HUES64 (cell line): Measurements from ENCODE around the gene CFAP251.

Source experiments
- H3K27ac ChIP-seq: 2 replicates; pipeline ENCODE4 v1.7.0; 2013; ENCODE audit warnings: low read depth, low read length, inconsistent platforms
- H3K27me3 ChIP-seq: 2 replicates; pipeline ENCODE4 v1.6.1; 2013; ENCODE audit warnings: mild to moderate bottlenecking, low read length; ENCODE audit not compliant: insufficient read depth
- H3K36me3 ChIP-seq: 2 replicates; pipeline ENCODE4 v1.6.1; 2013; ENCODE audit warnings: mild to moderate bottlenecking, low read length; ENCODE audit not compliant: insufficient read depth
- H3K4me1 ChIP-seq: 2 replicates; pipeline ENCODE4 v1.6.1; 2013; ENCODE audit warnings: mild to moderate bottlenecking, low read length, moderate library complexity; ENCODE audit not compliant: insufficient read depth
- H3K4me3 ChIP-seq: 2 replicates; pipeline ENCODE4 v1.5.1; 2013; ENCODE audit warnings: mild to moderate bottlenecking, low read length, moderate library complexity
- H3K9ac ChIP-seq: 2 replicates; pipeline ENCODE4 v1.6.1; 2013; ENCODE audit warnings: mild to moderate bottlenecking, low read depth, low read length
- H3K9me3 ChIP-seq: 2 replicates; pipeline ENCODE4 v1.6.1; 2013; ENCODE audit warnings: low read depth, low read length; ENCODE audit not compliant: insufficient read depth
- WGBS: fragments of 150-250, 120-280 bp; methylation state at CpG from one replicate; pipeline ENCODE4 v1.1.7; 2013; ENCODE audit warnings: missing lambda C conversion rate; 5-methylcytosine and 5-hydroxymethylcytosine counted together

Gene CFAP251

DNA sequence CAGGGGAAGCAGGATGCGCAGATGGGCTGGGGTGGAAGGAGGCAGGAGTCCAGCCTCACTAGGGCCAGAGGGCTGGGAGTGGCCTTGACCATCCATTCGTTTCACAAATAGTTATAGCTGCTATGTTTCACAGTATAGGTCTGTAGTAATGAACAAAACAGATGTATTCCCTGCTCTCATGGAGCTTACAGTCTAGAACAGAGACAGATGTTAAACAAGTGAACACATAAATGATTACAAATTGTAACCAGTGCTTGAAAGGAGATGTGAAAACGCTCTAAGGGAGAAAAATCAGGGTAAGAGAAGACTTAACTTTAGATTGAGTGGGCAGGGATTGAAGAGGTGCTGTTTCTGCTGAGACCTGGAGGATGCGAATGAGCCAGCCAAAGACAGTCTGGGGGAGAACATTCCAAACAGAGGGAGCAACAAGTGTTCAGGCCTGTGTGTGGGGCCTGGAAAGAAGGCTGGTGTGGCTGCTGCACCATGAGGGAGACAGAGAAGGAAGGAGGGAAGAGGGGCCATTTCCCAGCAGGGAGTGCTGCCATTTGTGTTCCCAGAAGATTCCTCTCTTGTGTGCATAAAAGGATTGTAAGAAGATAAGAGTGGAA is 14.6 kb downstream of the CFAP251 start:
- peak overlapping the region; percentile 5; the same call in 1 of the 2 replicates for H3K27ac ChIP-seq
- no peaks in the 10 kb centered on the region; the same call in 1 of the 2 replicates for H3K36me3 ChIP-seq
- H3K27me3 ChIP-seq, result no peaks in the 10 kb centered on the region
- H3K9me3 ChIP-seq, result no peaks in the 10 kb centered on the region
- WGBS, result 92% methylated on average over 4 of the region's 4 CpGs
- H3K4me1 ChIP-seq, result peaks cover 17% of the 10 kb centered on the region
- H3K9ac ChIP-seq, result peak overlapping the region; percentile 38; the same call in 1 of the 2 replicates
- H3K4me3 ChIP-seq, result no peak overlapping the region

DNA sequence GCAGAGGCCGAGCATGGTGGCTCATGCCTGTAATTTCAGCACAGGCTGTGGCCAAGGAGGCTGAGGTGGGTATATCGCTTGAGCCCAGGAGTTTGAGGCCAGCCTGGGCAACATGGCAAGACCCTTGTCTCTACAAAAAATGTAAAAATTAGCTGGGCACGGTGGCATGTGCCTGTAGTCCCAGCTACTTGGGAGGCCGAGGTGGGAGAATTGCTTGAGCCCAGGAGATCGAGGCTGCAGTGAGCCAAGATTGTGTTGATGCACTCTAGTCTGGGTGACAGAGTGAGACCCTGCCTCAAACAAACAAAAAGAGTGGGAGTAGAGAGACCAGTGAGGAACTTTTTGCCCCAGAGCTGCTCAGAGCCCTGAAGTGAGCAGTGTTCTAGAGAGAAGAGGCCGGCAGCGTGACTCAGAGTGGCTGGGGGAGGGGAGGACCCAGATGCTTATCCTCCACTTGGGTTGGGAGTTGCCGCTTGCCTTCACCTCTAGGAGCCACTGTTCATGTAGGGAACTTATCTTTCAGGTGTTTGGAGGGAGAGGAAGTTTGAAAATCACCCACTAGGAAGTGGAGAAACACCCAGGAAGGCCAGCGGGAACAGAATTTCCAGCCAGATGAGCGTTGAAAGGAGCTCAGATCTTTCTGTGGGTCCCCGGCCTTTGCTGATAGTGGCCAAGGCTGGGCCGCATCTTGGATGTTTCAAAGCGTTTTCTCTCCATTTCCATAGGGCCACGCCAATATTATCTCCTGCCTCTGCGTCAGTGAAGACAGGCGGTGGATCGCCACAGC is 15.3 kb downstream of the CFAP251 start:
- Histone ChIP-seq H3K4me3 (no peak overlapping the region), H3K36me3 (no peaks in the 10 kb centered on the region; the same call in 1 of the 2 replicates), H3K27me3 (no peaks in the 10 kb centered on the region), H3K27ac (peak overlapping the region; percentile 50), H3K4me1 (peaks cover 17% of the 10 kb centered on the region), H3K9ac (peak overlapping the region; percentile 38), H3K9me3 (no peaks in the 10 kb centered on the region)
- WGBS, result 75% methylated on average over 17 of the region's 17 CpGs

GRCh38 chr12:121934309-121934664 is 15.9 kb downstream of the CFAP251 start:
- Histone ChIP-seq H3K4me1 (peaks cover 17% of the 10 kb centered on the region), H3K9me3 (no peaks in the 10 kb centered on the region), H3K27me3 (no peaks in the 10 kb centered on the region), H3K36me3 (no peaks in the 10 kb centered on the region; the same call in 1 of the 2 replicates), H3K4me3 (no peak overlapping the region), H3K9ac (0 out of 2 replicates have a peak overlapping the region, but pooled peaks have one; percentile 29), H3K27ac (peak overlapping the region; percentile 45; the same call in 1 of the 2 replicates)
- WGBS, result 92% methylated on average over 2 of the region's 2 CpGs

- Histone ChIP-seq H3K4me3 (no peak overlapping the region), H3K4me1 (peaks cover 21% of the 10 kb centered on the region), H3K9ac (no peak overlapping the region), H3K27ac (no peak overlapping the region), H3K27me3 (no peaks in the 10 kb centered on the region), H3K36me3 (no peaks in the 10 kb centered on the region; the same call in 1 of the 2 replicates), H3K9me3 (no peaks in the 10 kb centered on the region)
- 94% methylated on average over 7 of the region's 7 CpGs for WGBS
These were observed 19.3 kb downstream of the CFAP251 start for GRCh38 chr12:121937654-121938053.

- H3K27me3 ChIP-seq, result no peaks in the 10 kb centered on the region
- H3K4me1 ChIP-seq, result peaks cover 8% of the 10 kb centered on the region
- no peak overlapping the region for H3K4me3 ChIP-seq
- H3K27ac ChIP-seq, result no peak overlapping the region
- no peaks in the 10 kb centered on the region; the same call in 1 of the 2 replicates for H3K36me3 ChIP-seq
- H3K9ac ChIP-seq, result no peak overlapping the region
- no peaks in the 10 kb centered on the region for H3K9me3 ChIP-seq
- 90% methylated on average over 7 of the region's 7 CpGs for WGBS
These were observed 20.8 kb downstream of the CFAP251 start for GRCh38 chr12:121939186-121939585.

- H3K9ac ChIP-seq, result no peak overlapping the region
- no peak overlapping the region for H3K4me3 ChIP-seq
- WGBS, result 93% methylated on average over 4 of the region's 4 CpGs
- H3K36me3 ChIP-seq, result no peaks in the 10 kb centered on the region; the same call in 1 of the 2 replicates
- H3K9me3 ChIP-seq, result no peaks in the 10 kb centered on the region
- H3K27me3 ChIP-seq, result no peaks in the 10 kb centered on the region
- H3K4me1 ChIP-seq, result peaks cover 4% of the 10 kb centered on the region; the same call in 1 of the 2 replicates
- H3K27ac ChIP-seq, result no peak overlapping the region
These were observed 21.8 kb downstream of the CFAP251 start for GRCh38 chr12:121939992-121940766.

GRCh38 chr12:121942145-121942718 is 23.8 kb downstream of the CFAP251 start:
- H3K27ac ChIP-seq, result no peak overlapping the region
- H3K4me1 ChIP-seq, result peaks cover 4% of the 10 kb centered on the region; the same call in 1 of the 2 replicates
- WGBS, result 95% methylated on average over 15 of the region's 15 CpGs
- H3K9ac ChIP-seq, result no peak overlapping the region
- H3K9me3 ChIP-seq, result no peaks in the 10 kb centered on the region
- H3K27me3 ChIP-seq, result no peaks in the 10 kb centered on the region
- H3K36me3 ChIP-seq, result no peaks in the 10 kb centered on the region; the same call in 1 of the 2 replicates
- H3K4me3 ChIP-seq, result no peak overlapping the region

- Histone ChIP-seq H3K36me3 (no peaks in the 10 kb centered on the region), H3K9me3 (no peaks in the 10 kb centered on the region), H3K27ac (no peak overlapping the region), H3K4me3 (no peak overlapping the region), H3K9ac (no peak overlapping the region), H3K27me3 (no peaks in the 10 kb centered on the region), H3K4me1 (peaks cover 11% of the 10 kb centered on the region)
These were observed 25.5 kb downstream of the CFAP251 start for GRCh38 chr12:121943926-121944325.

DNA sequence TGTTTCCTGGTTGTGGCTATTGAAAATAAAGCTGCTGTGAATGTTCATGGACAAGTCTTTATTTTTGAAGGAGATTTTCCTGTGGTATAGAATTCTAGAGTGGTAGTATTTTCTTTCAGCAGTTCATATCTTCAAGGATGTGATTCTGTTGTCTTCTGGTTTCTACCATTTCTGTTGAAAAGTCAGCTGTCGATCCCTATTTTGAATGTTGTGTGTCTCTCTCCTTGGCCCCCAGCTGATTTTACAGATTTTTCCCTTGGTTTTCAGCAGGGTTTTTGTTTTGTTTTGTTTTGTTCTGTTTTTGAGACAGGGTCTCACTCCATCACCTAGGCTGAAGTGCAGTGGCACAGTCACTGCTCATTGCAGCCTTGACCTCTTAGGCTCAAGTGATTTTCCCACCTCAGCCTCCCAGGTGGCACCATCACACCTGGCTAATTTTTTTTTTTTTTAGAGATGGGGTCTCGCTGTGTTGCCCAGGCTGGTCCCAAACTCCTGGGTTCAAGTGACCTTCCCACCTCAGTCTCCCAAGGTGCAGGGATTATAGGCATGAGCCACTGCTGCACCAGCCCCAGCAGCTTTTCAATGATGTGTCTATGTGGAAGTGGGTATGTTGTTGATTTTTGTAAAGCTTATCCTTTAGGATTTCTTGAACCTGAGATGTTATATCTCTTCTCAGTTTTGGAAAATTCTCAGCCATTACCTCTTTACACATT is 28.1 kb downstream of the CFAP251 start:
- Histone ChIP-seq H3K36me3 (no peaks in the 10 kb centered on the region), H3K4me3 (no peak overlapping the region), H3K27me3 (no peaks in the 10 kb centered on the region), H3K4me1 (peaks cover 7% of the 10 kb centered on the region), H3K9ac (no peak overlapping the region), H3K9me3 (no peaks in the 10 kb centered on the region), H3K27ac (no peak overlapping the region)
- WGBS, result 96% methylated on average over 2 of the region's 2 CpGs

DNA sequence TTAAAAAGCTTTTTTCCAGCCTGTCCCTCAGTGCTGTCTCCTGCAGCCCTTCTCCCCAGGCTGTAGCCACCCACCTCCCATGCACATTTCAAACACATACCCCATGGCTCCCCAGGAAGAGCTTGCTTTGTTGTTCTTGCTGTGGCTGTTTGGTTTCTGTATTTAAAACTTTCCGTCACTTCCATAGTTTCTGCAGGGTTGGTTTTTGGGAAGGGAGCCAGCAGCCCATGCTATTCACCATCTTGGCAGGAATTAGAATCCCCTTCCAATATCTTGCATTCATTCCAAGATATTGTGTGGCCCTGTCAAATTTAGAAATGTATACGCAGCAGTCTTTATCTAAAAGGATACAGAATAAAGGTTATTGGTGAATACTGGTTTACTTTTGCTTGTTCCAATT is 29.6 kb downstream of the CFAP251 start:
- Histone ChIP-seq H3K27me3 (no peaks in the 10 kb centered on the region), H3K9me3 (no peaks in the 10 kb centered on the region), H3K9ac (no peak overlapping the region), H3K27ac (no peak overlapping the region), H3K36me3 (no peaks in the 10 kb centered on the region), H3K4me1 (peaks cover 7% of the 10 kb centered on the region), H3K4me3 (no peak overlapping the region)
- no CpG with 5 or more reads among the region's 2 CpGs for WGBS
